WTC11 (cell line): ENCODE data around the gene CPNE1. TPM values are rescaled to one million over a fixed set of nuclear protein-coding genes. Genes with fewer than 3 reads are reported as not detected.

Source experiments
- ATAC-seq: fragments of 200-7000 bp; cut with Tn5 transposase; 2 replicates; pipeline ENCODE4 v1.10.0; 2021; ENCODE audit warnings: mild to moderate bottlenecking, moderate library complexity
- CTCF ChIA-PET: fragments of 300-600 bp; sonication (Branson Sonifier 250); formaldehyde crosslinking; loops from one replicate; lab custom pipeline; 2021; ENCODE audit warnings: antibody characterized with exemption; lab: Charles Lee
- POLR2A ChIA-PET: fragments of 350-600 bp; sonication (Branson Sonifier 250); formaldehyde crosslinking; loops from one replicate; lab custom pipeline; 2021; ENCODE audit warnings: antibody characterized with exemption; lab: Charles Lee
- DNase-seq: peaks from one replicate; pipeline ENCODE4 v3.0.0; 2021; ENCODE audit warnings: low spot score
- H3K27ac Mint-ChIP-seq: 2 replicates; pipeline ENCODE4 v1.8.0; 2021; ENCODE audit warnings: mixed read lengths
- H3K27me3 Mint-ChIP-seq: 2 replicates; pipeline ENCODE4 v1.8.0; 2021; ENCODE audit warnings: low read depth, mild to moderate bottlenecking, moderate library complexity, mixed read lengths
- H3K36me3 Mint-ChIP-seq: 2 replicates; pipeline ENCODE4 v1.8.0; 2021; ENCODE audit warnings: mixed read lengths
- H3K4me1 Mint-ChIP-seq: 2 replicates; pipeline ENCODE4 v1.8.0; 2022; ENCODE audit warnings: mixed read lengths
- H3K4me3 Mint-ChIP-seq: 2 replicates; pipeline ENCODE4 v1.8.0; 2021; ENCODE audit warnings: mild to moderate bottlenecking, moderate library complexity, mixed read lengths
- H3K9me3 Mint-ChIP-seq: 2 replicates; pipeline ENCODE4 v1.8.0; 2021; ENCODE audit warnings: mixed read lengths
- CREB1 ChIP-seq: sonication (generic); formaldehyde crosslinking; IDR thresholded peaks from 2 replicates; pipeline ENCODE4 v1.8.0; 2023; ENCODE audit warnings: mild to moderate bottlenecking, missing genetic modification reagents
- EMX1 ChIP-seq: fragments of 250-450 bp; sonication (Bioruptor Pico); IDR thresholded peaks from 2 replicates; pipeline ENCODE4 v1.8.0; 2021; ENCODE audit warnings: mild to moderate bottlenecking
- FOXP4 ChIP-seq: sonication (generic); formaldehyde crosslinking; IDR thresholded peaks from 2 replicates; pipeline ENCODE4 v1.8.0; 2022; ENCODE audit warnings: mild to moderate bottlenecking, missing genetic modification reagents
- NR1H2 ChIP-seq: sonication (generic); formaldehyde crosslinking; IDR thresholded peaks from 2 replicates; pipeline ENCODE4 v1.9.0; 2021; ENCODE audit warnings: mild to moderate bottlenecking, moderate library complexity, missing genetic modification reagents
- NR3C1 ChIP-seq: sonication (generic); formaldehyde crosslinking; conservative IDR thresholded peaks from 2 replicates; pipeline ENCODE4 v1.8.1; 2023; ENCODE audit warnings: low read depth, mild to moderate bottlenecking, missing genetic modification reagents
- OVOL2 ChIP-seq: fragments of 250-450 bp; sonication (Bioruptor Pico); IDR thresholded peaks from 2 replicates; pipeline ENCODE4 v1.9.0; 2021; ENCODE audit warnings: mild to moderate bottlenecking, borderline replicate concordance
- RELA ChIP-seq: sonication (generic); formaldehyde crosslinking; IDR thresholded peaks from 2 replicates; pipeline ENCODE4 v1.8.1; 2022; ENCODE audit warnings: missing genetic modification reagents, mild to moderate bottlenecking, borderline replicate concordance
- SP1 ChIP-seq: sonication (generic); formaldehyde crosslinking; conservative IDR thresholded peaks from 2 replicates; pipeline ENCODE4 v1.8.1; 2022; ENCODE audit warnings: missing genetic modification reagents
- STAT6 ChIP-seq: sonication (generic); formaldehyde crosslinking; conservative IDR thresholded peaks from 2 replicates; pipeline ENCODE4 v1.8.1; 2023; ENCODE audit warnings: mild to moderate bottlenecking, low read depth, missing genetic modification reagents, moderate library complexity
- ZNF138 ChIP-seq: sonication (generic); formaldehyde crosslinking; conservative IDR thresholded peaks from 2 replicates; pipeline ENCODE4 v1.8.1; 2022; ENCODE audit warnings: mild to moderate bottlenecking, moderate library complexity, missing genetic modification reagents
- ZNF263 ChIP-seq: sonication (generic); formaldehyde crosslinking; IDR thresholded peaks from 2 replicates; pipeline ENCODE4 v1.8.1; 2022; ENCODE audit warnings: low read depth, mild to moderate bottlenecking, moderate library complexity, missing genetic modification reagents
- ZNF512 ChIP-seq: sonication (generic); formaldehyde crosslinking; IDR thresholded peaks from 2 replicates; pipeline ENCODE4 v1.8.1; 2022; ENCODE audit warnings: missing genetic modification reagents, borderline replicate concordance
- total RNA-seq: library from RNA; stranded (reverse); gene quantifications from 3 replicates; pipeline ENCODE4 v1.2.3, GENCODE V29; 2021
- TF ChIP-seq, protein P1 (sequence below): sonication (generic); formaldehyde crosslinking; IDR thresholded peaks from 2 replicates; pipeline ENCODE4 v1.8.1; 2022; ENCODE audit warnings: low read depth, missing genetic modification reagents, borderline replicate concordance
- TF ChIP-seq, protein P2 (sequence below): sonication (generic); formaldehyde crosslinking; IDR thresholded peaks from 2 replicates; pipeline ENCODE4 v1.8.1; 2023; ENCODE audit warnings: mild to moderate bottlenecking, missing genetic modification reagents

The CPNE1 gene
- total RNA-seq, 1 experiment from 2014 or later, result 312 TPM

- Mint-ChIP-seq H3K27me3 (no peaks in the 10 kb centered on the region), H3K27ac (peak overlapping the region; percentile 74; the same call in 1 of the 2 replicates), H3K4me1 (peaks cover 9% of the 10 kb centered on the region), H3K36me3 (peaks cover 3% of the 10 kb centered on the region; the same call in 1 of the 2 replicates), H3K4me3 (no peak overlapping the region), H3K9me3 (no peaks in the 10 kb centered on the region)
- POLR2A ChIA-PET, result no interaction called here
- ATAC-seq (no peak), DNase-seq (no peak)
- TF ChIP-seq NR3C1, result no peak
- CTCF ChIA-PET, result interaction anchor here (0.7 to 1.0 kb wide), 2 partner anchors 25 to 64 kb away, joined by 3 to 4 read pairs; no protein-coding TSS in a partner anchor
Observed at GRCh38 chr20:35680452-35681183, 15.9 kb upstream of the CPNE1 start.

DNA sequence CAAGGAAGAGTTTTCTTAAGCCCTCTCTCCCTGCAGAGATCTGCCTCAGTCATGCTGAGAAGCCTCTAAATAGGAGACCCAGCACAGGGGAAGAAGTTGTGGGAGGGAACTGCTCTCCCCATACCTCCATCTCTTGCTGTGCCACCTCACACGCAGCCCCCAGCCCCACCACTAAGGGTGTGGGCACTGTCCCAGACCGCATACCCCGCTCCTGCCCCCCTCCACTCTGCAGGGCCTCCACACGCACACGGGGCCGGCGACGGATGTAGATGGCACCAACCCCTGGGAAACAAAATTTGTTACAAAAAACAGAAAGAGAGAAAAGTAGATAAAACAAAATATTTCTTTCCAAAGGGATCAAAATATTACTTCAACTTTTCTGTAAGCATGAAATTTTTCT lies 10.2 kb upstream of the CPNE1 start:
- POLR2A ChIA-PET, result no interaction called here
- CTCF ChIA-PET, result no interaction called here

GRCh38 chr20:35673884-35674283 lies 9.2 kb upstream of the CPNE1 start:
- CTCF ChIA-PET, result no interaction called here
- no peak for ATAC-seq
- TF ChIP-seq, protein P1, sequence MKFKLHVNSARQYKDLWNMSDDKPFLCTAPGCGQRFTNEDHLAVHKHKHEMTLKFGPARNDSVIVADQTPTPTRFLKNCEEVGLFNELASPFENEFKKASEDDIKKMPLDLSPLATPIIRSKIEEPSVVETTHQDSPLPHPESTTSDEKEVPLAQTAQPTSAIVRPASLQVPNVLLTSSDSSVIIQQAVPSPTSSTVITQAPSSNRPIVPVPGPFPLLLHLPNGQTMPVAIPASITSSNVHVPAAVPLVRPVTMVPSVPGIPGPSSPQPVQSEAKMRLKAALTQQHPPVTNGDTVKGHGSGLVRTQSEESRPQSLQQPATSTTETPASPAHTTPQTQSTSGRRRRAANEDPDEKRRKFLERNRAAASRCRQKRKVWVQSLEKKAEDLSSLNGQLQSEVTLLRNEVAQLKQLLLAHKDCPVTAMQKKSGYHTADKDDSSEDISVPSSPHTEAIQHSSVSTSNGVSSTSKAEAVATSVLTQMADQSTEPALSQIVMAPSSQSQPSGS (CRISPR knock-in tag), result no peak
- TF ChIP-seq EMX1 (CRISPR knock-in tag) (no peak), ZNF138 (no peak)
- TF ChIP-seq, all 79 proteins: peak for 0
- no peaks in the 10 kb centered on the region for H3K27me3 Mint-ChIP-seq
- peaks cover 24% of the 10 kb centered on the region for H3K36me3 Mint-ChIP-seq
- no peak overlapping the region for H3K4me3 Mint-ChIP-seq
- POLR2A ChIA-PET, result no interaction called here
- DNase-seq, result no peak
- no peaks in the 10 kb centered on the region for H3K9me3 Mint-ChIP-seq
- H3K27ac Mint-ChIP-seq, result no peak overlapping the region
- H3K4me1 Mint-ChIP-seq, result no peaks in the 10 kb centered on the region

More for the DNA sequence above, 10.2 kb upstream of the CPNE1 start:
- ATAC-seq (no peak), DNase-seq (no peak)
- TF ChIP-seq STAT6 (CRISPR knock-in tag) (no peak), CREB1 (CRISPR knock-in tag) (no peak), FOXP4 (no peak)
- H3K4me1 Mint-ChIP-seq, result no peaks in the 10 kb centered on the region
- no peaks in the 10 kb centered on the region for H3K9me3 Mint-ChIP-seq
- no peak overlapping the region for H3K4me3 Mint-ChIP-seq
- peaks cover 17% of the 10 kb centered on the region for H3K36me3 Mint-ChIP-seq
- H3K27ac Mint-ChIP-seq, result no peak overlapping the region
- no peaks in the 10 kb centered on the region for H3K27me3 Mint-ChIP-seq

GRCh38 chr20:35669681-35670080 lies 5.0 kb upstream of the CPNE1 start:
- ChIA-PET POLR2A (no interaction called here), CTCF (no interaction called here)
- Mint-ChIP-seq H3K36me3 (peaks cover 30% of the 10 kb centered on the region), H3K4me3 (no peak overlapping the region), H3K27me3 (no peaks in the 10 kb centered on the region), H3K27ac (no peak overlapping the region), H3K4me1 (0 out of 2 replicates have a peak, but pooled peaks cover 3% of the 10 kb centered on the region), H3K9me3 (no peaks in the 10 kb centered on the region)
- ATAC-seq (no peak), DNase-seq (no peak)
- TF ChIP-seq SP1 (CRISPR knock-in tag) (no peak), ZNF512 (CRISPR knock-in tag) (no peak), ZNF263 (CRISPR knock-in tag) (no peak), NR1H2 (CRISPR knock-in tag) (no peak), RELA (CRISPR knock-in tag) (no peak), OVOL2 (CRISPR knock-in tag) (no peak)
- TF ChIP-seq, protein P2, sequence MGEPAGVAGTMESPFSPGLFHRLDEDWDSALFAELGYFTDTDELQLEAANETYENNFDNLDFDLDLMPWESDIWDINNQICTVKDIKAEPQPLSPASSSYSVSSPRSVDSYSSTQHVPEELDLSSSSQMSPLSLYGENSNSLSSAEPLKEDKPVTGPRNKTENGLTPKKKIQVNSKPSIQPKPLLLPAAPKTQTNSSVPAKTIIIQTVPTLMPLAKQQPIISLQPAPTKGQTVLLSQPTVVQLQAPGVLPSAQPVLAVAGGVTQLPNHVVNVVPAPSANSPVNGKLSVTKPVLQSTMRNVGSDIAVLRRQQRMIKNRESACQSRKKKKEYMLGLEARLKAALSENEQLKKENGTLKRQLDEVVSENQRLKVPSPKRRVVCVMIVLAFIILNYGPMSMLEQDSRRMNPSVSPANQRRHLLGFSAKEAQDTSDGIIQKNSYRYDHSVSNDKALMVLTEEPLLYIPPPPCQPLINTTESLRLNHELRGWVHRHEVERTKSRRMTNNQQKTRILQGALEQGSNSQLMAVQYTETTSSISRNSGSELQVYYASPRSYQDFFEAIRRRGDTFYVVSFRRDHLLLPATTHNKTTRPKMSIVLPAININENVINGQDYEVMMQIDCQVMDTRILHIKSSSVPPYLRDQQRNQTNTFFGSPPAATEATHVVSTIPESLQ, result no peak
- TF ChIP-seq, protein P1 (CRISPR knock-in tag), result no peak
